Thyroid gland (tissue), 4 donors: ENCODE results near the gene PLAC9.

Experiments
- POLR2A ChIP-seq, 2 donors: fragments of 450-650 bp; IDR thresholded peaks; one replicate each; pipeline ENCODE4 v1.6.1; 2017; ENCODE audit warnings: antibody characterized with exemption in 2 of 2, mild to moderate bottlenecking in 2 of 2, moderate library complexity in 1 of 2
- TF ChIP-seq, protein P1 (sequence below), 6 experiments: fragments of 200-600 bp in 3 of 6; fragments of 450-650 bp in 3 of 6; sonication (generic) in 3 of 6; IDR thresholded peaks; one replicate each; pipeline ENCODE4 v1.5.1; 2016 to 2019; ENCODE audit warnings: antibody characterized with exemption in 6 of 6, mild to moderate bottlenecking in 2 of 6, inconsistent platforms in 1 of 6, moderate library complexity in 1 of 6

GRCh38 chr10:80154626-80154977, 22.1 kb downstream of the PLAC9 start:
- no peak for TF ChIP-seq POLR2A (IDR thresholded peaks at IDR 0.05)
- TF ChIP-seq, protein P1, sequence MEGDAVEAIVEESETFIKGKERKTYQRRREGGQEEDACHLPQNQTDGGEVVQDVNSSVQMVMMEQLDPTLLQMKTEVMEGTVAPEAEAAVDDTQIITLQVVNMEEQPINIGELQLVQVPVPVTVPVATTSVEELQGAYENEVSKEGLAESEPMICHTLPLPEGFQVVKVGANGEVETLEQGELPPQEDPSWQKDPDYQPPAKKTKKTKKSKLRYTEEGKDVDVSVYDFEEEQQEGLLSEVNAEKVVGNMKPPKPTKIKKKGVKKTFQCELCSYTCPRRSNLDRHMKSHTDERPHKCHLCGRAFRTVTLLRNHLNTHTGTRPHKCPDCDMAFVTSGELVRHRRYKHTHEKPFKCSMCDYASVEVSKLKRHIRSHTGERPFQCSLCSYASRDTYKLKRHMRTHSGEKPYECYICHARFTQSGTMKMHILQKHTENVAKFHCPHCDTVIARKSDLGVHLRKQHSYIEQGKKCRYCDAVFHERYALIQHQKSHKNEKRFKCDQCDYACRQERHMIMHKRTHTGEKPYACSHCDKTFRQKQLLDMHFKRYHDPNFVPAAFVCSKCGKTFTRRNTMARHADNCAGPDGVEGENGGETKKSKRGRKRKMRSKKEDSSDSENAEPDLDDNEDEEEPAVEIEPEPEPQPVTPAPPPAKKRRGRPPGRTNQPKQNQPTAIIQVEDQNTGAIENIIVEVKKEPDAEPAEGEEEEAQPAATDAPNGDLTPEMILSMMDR (IDR thresholded peaks at IDR 0.05), result no peak
